Measurements from ENCODE around the gene MMP25. TPM values are rescaled to one million over a fixed set of nuclear protein-coding genes. Genes with fewer than 3 reads are reported as not detected.

Gene MMP25
- total and polyA plus RNA-seq, 9 of the 15 experiments (the other 6 are each of a cell fraction or from before 2014, with no cell fraction given): 0.03 to 0.04 TPM; not detected in 7

GRCh38 chr16:3021449-3022207 lies 24.7 kb upstream of the MMP25 start (continued):
- TF ChIP-seq THAP12 (CRISPR knock-in tag; IDR thresholded peaks at IDR 0.05): 0 out of 2 replicates have a peak, but pooled peaks have one; percentile 10
- TF ChIP-seq E2F1 (CRISPR knock-in tag; IDR thresholded peaks at IDR 0.05): no peak
- TF ChIP-seq SMAD1 (IDR thresholded peaks at IDR 0.05; ENCODE audit: low read depth, low read length, partially characterized antibody): no peak
- no peak for TF ChIP-seq MECOM (CRISPR knock-in tag; IDR thresholded peaks at IDR 0.05)
- TF ChIP-seq ZNF133 (CRISPR knock-in tag; IDR thresholded peaks at IDR 0.05): no peak
- no peak for TF ChIP-seq ZNF431 (CRISPR knock-in tag; IDR thresholded peaks at IDR 0.05)
- TF ChIP-seq ZNF717 (CRISPR knock-in tag; IDR thresholded peaks at IDR 0.05): no peak
- no peak for TF ChIP-seq ZFPM2 (CRISPR knock-in tag; IDR thresholded peaks at IDR 0.05)
- TF ChIP-seq SPI1 (IDR thresholded peaks at IDR 0.05; ENCODE audit: borderline replicate concordance, low read depth, low read length): 0 out of 2 replicates have a peak, but pooled peaks have one; percentile 11
- TF ChIP-seq MBD2 (IDR thresholded peaks at IDR 0.05; ENCODE audit: borderline replicate concordance, low read depth): no peak
- TF ChIP-seq ZNF780A (CRISPR knock-in tag; IDR thresholded peaks at IDR 0.05): no peak
- 0 out of 2 replicates have a peak, but pooled peaks have one; percentile 27 for TF ChIP-seq ZNF592 (IDR thresholded peaks at IDR 0.05)
- TF ChIP-seq CREM (IDR thresholded peaks at IDR 0.05; ENCODE audit: low read depth): no peak
- TF ChIP-seq ZBTB49 (CRISPR knock-in tag; IDR thresholded peaks at IDR 0.05; ENCODE audit: borderline replicate concordance): no peak
- TF ChIP-seq ETV6 (IDR thresholded peaks at IDR 0.05; ENCODE audit: borderline replicate concordance in 1 of 2, low read depth in 2 of 2, low read length in 1 of 2): no peak
- no peak for TF ChIP-seq ETV6 (CRISPR knock-in tag; IDR thresholded peaks at IDR 0.05; ENCODE audit: borderline replicate concordance)
- TF ChIP-seq FOXK1 (CRISPR knock-in tag; IDR thresholded peaks at IDR 0.05; ENCODE audit: borderline replicate concordance): no peak
- no peak for TF ChIP-seq PHF21A (IDR thresholded peaks at IDR 0.05; ENCODE audit: borderline replicate concordance, low read depth)

Data from K562 (cell line).